Smooth muscle cell (in vitro differentiated cells): ENCODE data around the gene MAX. TPM values are rescaled to one million over a fixed set of nuclear protein-coding genes. Genes with fewer than 3 reads are reported as not detected.

Experiments used
- DNase-seq: peaks from one replicate; lab custom pipeline; 2025; ENCODE audit not compliant: unreplicated experiment; lab: John Stamatoyannopoulos, UW
- H2AFZ ChIP-seq: fragments of 200-600 bp; sonication (generic); 2 replicates; pipeline ENCODE4 v1.6.0; 2016; ENCODE audit warnings: antibody characterized with exemption, low read depth, mild to moderate bottlenecking
- H3F3A ChIP-seq: fragments of 200-600 bp; sonication (generic); 2 replicates; pipeline ENCODE4 v1.6.0; 2017; ENCODE audit warnings: antibody characterized with exemption, low read depth
- H3K27ac ChIP-seq: fragments of 200-600 bp; sonication (generic); 2 replicates; pipeline ENCODE4 v1.5.1; 2016; ENCODE audit warnings: low read depth, mild to moderate bottlenecking
- H3K27me3 ChIP-seq: fragments of 200-600 bp; sonication (generic); 2 replicates; pipeline ENCODE4 v1.6.1; 2016; ENCODE audit warnings: low read depth, mild to moderate bottlenecking
- H3K36me3 ChIP-seq: fragments of 200-600 bp; sonication (generic); 2 replicates; pipeline ENCODE4 v1.5.1; 2016; ENCODE audit warnings: low read depth
- H3K4me1 ChIP-seq: fragments of 200-600 bp; sonication (generic); 2 replicates; pipeline ENCODE4 v1.5.1; 2016; ENCODE audit warnings: low read depth
- H3K4me2 ChIP-seq: fragments of 200-600 bp; sonication (generic); 2 replicates; pipeline ENCODE4 v1.6.0; 2016; ENCODE audit warnings: mild to moderate bottlenecking
- H3K4me3 ChIP-seq: fragments of 200-600 bp; sonication (generic); 2 replicates; pipeline ENCODE4 v1.5.1; 2016; ENCODE audit warnings: mild to moderate bottlenecking
- H3K79me2 ChIP-seq: fragments of 200-600 bp; sonication (generic); 2 replicates; pipeline ENCODE4 v1.6.0; 2016; ENCODE audit warnings: low read depth, mild to moderate bottlenecking
- H3K9ac ChIP-seq: fragments of 200-600 bp; sonication (generic); 2 replicates; pipeline ENCODE4 v1.6.0; 2016; ENCODE audit warnings: low read depth
- H3K9me3 ChIP-seq: fragments of 200-600 bp; sonication (generic); replicated peaks from 2 replicates; pipeline ENCODE4 v1.5.1; 2016; ENCODE audit warnings: low read depth
- H4K20me1 ChIP-seq: fragments of 200-600 bp; sonication (generic); 2 replicates; pipeline ENCODE4 v1.6.0; 2016; ENCODE audit warnings: low read depth
- WGBS: methylation state at CpG from one replicate; pipeline ENCODE4 v1.1.7; 2016; ENCODE audit warnings: low lambda C conversion rate; 5-methylcytosine and 5-hydroxymethylcytosine counted together
- polyA plus RNA-seq: library from polyadenylated mRNA; unstranded; fragments of >200 nt; fragmentation: Nextera tagmentation; extraction: Ambion mirVana; gene quantifications from 2 replicates; pipeline ENCODE4 v1.2.1, GENCODE V29; 2016
- total RNA-seq: library from RNA; depleted of rRNA; stranded (reverse); fragments of >200 nt; gene quantifications from 2 replicates; pipeline ENCODE4 v1.2.3, GENCODE V29; 2014
- TF ChIP-seq, protein P1 (sequence below): fragments of 200-600 bp; sonication (generic); IDR thresholded peaks from 2 replicates; pipeline ENCODE4 v1.5.1; 2017; ENCODE audit warnings: borderline replicate concordance, mild to moderate bottlenecking, antibody characterized with exemption; ENCODE audit not compliant: insufficient read depth, poor library complexity, severe bottlenecking

Gene MAX
- total and polyA plus RNA-seq, 2 experiments from 2014 or later: 30.1 to 37.5 TPM

DNA sequence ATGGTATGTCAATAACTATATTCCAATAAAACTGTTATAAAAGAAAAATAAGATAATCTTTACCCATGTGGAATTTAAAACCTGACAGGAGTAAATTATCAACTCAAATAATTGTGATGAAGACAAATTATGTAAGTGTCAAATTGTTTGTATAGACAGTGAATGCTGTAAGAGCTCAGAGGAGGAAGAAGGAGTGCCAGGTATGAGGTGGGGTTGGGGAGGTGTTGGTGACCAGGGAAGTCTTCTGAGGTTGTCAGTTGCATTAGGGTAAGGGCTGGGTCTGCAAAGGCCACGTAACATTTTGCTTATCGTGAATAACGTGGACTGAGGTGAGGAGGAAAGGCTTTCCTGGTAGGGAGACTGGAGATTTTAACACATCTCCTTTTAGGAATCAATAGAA, 2.5 kb upstream of the MAX start:
- no peak overlapping the region for H2AFZ ChIP-seq
- H3K79me2 ChIP-seq: peaks cover 20% of the 10 kb centered on the region
- no peaks in the 10 kb centered on the region for H3K27me3 ChIP-seq
- 90% methylated on average over 3 of the region's 3 CpGs for WGBS
- no peaks in the 10 kb centered on the region for H4K20me1 ChIP-seq
- TF ChIP-seq, protein P1, sequence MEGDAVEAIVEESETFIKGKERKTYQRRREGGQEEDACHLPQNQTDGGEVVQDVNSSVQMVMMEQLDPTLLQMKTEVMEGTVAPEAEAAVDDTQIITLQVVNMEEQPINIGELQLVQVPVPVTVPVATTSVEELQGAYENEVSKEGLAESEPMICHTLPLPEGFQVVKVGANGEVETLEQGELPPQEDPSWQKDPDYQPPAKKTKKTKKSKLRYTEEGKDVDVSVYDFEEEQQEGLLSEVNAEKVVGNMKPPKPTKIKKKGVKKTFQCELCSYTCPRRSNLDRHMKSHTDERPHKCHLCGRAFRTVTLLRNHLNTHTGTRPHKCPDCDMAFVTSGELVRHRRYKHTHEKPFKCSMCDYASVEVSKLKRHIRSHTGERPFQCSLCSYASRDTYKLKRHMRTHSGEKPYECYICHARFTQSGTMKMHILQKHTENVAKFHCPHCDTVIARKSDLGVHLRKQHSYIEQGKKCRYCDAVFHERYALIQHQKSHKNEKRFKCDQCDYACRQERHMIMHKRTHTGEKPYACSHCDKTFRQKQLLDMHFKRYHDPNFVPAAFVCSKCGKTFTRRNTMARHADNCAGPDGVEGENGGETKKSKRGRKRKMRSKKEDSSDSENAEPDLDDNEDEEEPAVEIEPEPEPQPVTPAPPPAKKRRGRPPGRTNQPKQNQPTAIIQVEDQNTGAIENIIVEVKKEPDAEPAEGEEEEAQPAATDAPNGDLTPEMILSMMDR: no peak
- no peaks in the 10 kb centered on the region for H3F3A ChIP-seq
- no peak overlapping the region for H3K4me2 ChIP-seq
- H3K4me3 ChIP-seq: no peak overlapping the region
- DNase-seq: no peak
- H3K27ac ChIP-seq: no peak overlapping the region
- no peaks in the 10 kb centered on the region for H3K9me3 ChIP-seq
- no peak overlapping the region for H3K9ac ChIP-seq
- H3K4me1 ChIP-seq: peaks cover 4% of the 10 kb centered on the region
- no peaks in the 10 kb centered on the region for H3K36me3 ChIP-seq

DNA sequence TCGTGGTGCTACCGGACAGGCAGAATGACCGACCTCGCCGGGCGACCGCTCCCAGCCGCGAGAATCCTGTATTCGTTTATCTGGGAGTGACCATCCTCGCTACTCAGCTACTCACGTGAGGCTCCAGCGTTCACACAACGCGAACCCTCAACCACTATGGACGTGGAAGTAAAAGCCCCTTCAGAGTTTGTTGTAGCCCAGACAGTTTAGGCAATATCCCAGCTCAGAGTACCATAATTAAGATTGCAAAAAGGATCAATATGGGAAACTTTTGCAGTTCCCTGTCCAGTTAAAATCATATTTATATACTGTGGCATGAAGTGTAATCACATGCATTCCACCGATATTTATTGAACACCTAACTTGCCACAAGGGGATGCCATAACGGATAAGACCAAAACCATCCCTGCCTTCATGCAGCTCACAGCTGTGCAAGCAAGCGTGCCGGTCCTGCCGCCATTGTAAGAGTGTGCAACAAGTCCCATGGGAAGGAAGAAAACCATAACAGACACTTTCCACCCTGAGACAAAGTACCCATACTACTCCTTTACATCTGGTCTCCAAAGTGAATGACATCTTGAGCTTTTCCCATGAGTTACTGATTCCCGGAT, 938 bp upstream of the MAX start:
- TF ChIP-seq, protein P1: no peak
- Histone ChIP-seq H3K4me2 (peak overlapping the region; percentile 95), H4K20me1 (peaks cover 8% of the 10 kb centered on the region), H3F3A (peaks cover 3% of the 10 kb centered on the region), H3K79me2 (peaks cover 34% of the 10 kb centered on the region), H2AFZ (peak overlapping the region; percentile 96), H3K4me3 (peak overlapping the region; percentile 71), H3K4me1 (peaks cover 4% of the 10 kb centered on the region), H3K36me3 (peaks cover under 1% of the 10 kb centered on the region), H3K27me3 (no peaks in the 10 kb centered on the region), H3K9ac (peak overlapping the region; percentile 25), H3K27ac (no peak overlapping the region), H3K9me3 (no peaks in the 10 kb centered on the region)
- WGBS: 15% methylated on average over 22 of the region's 22 CpGs
- no peak for DNase-seq

DNA sequence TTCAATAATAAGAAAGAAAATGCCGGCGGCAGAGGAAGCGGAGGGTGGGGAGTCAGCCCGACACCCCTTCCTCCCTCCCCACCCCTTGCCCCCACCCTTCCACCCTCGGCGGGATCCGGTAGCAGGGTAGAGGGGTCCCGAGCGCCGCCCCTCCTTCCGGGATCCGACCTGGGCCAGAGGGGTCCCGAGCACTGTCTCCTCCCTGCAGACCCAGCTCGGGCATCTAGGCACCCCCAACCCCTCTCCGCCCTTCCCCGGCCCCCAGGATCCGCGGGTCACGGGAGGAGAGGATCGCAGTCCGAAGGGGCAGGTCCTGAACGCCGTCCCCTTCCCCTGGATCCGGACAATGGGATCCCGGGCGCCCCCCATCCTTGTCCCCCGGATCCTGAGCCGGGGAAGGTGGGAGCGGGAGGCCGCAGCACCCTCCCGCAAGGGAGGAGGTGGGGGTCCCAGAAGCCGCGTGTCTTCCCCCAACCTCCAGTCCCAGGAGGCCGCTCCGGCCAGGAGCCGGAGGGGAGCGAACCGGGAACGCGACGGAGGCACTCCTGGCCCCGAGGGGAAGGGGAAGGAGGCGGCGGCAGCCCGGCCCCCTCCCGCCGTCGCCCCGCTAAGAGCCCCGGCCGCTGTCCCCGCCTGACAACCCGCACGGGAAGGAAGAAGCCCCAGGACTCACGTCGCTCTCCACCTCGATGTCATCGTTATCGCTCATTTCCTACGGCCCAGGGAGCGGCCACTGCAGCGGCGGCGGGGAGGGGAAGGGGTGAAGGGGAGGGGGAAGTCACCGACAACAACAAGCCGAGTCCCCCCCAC, 481 bp downstream of the MAX start:
- no peaks in the 10 kb centered on the region for H3K9me3 ChIP-seq
- TF ChIP-seq, protein P1: no peak
- peak overlapping the region; percentile 99 for H3K4me2 ChIP-seq
- DNase-seq: no peak
- H3K4me1 ChIP-seq: peaks cover 4% of the 10 kb centered on the region
- H3K79me2 ChIP-seq: peaks cover 44% of the 10 kb centered on the region
- 5% methylated on average over 22 of the region's 66 CpGs for WGBS
- H3K27ac ChIP-seq: peak overlapping the region; percentile 79
- H3F3A ChIP-seq: peaks cover 15% of the 10 kb centered on the region
- peak overlapping the region; percentile 91 for H2AFZ ChIP-seq
- H3K27me3 ChIP-seq: no peaks in the 10 kb centered on the region
- H3K4me3 ChIP-seq: peak overlapping the region; percentile 93
- peak overlapping the region; percentile 91 for H3K9ac ChIP-seq
- peaks cover 6% of the 10 kb centered on the region for H3K36me3 ChIP-seq
- H4K20me1 ChIP-seq: peaks cover 22% of the 10 kb centered on the region
